ENCODE results near the gene ACTN2.

ACTN2 gene

DNA sequence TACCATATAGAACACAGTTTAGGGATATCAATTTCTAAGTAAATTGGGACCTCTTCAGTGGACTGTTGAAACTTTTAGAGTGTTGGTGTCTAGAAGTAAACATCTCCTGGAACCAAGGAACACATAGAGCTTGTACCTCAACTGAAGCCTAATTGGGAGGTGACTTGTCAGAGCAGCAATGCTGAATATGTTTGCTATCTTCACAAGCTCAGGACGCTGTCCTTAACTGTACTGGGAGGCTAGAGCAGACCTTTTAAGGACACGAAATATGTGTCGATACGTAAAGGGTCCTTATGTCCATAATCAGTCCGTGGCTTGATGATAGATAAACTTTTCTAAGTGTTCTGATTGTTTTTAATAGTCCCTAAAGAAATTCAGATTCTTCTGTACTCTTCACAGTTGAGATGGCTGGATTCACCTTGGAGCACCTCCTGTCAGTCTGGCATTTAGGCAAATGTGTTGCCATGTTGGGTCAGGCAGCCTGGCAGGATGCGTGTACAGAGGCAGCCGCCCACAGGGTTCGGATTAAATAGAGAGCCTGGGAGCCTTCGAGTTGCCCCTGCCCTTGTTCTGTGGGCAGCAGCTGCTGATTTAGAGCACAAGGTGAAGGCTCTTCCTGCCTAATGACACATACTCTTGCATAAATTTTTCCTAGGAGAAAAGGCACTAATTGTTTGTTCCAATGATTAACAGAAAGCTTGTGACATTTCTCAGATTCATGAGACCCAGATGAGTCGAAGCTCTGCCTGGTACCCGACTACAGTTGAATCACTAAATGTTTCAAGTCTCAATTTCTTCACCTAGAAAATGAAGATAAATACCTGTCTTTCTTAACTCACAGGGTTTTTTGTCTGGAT lies 3.6 kb downstream of the ACTN2 start:
- Histone ChIP-seq H3K27ac (no peak overlapping the region), H3K9ac (no peak overlapping the region), H3K9me3 (peaks cover 15% of the 10 kb centered on the region), H3K4me2 (no peak overlapping the region), H3K36me3 (no peaks in the 10 kb centered on the region), H3K4me3 (no peak overlapping the region), H4K20me1 (no peaks in the 10 kb centered on the region), H3K27me3 (no peaks in the 10 kb centered on the region), H3K4me1 (no peaks in the 10 kb centered on the region)
- no peak for TF ChIP-seq Cebpa-rat (IDR thresholded peaks at IDR 0.05)

DNA sequence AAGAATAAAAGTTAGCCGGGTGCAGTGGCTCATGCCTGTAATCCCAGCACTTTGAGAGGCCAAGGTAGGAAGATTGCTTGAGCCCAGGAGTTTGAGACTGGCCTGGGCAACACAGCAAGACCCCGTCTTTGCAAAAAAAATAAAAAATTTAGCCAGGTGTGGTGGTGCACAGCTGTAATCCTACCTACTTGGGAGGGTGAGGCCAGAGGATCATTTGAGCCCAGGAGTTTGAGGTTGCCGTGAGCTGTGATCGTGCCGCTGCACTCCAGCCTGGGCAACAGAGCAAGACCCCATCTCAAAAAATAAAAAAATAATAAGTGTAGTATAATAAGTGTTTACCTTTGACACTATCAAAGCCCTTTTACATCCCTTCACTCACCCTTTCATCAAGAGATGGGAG lies 5.0 kb downstream of the ACTN2 start:
- no peaks in the 10 kb centered on the region for H3K27me3 ChIP-seq

DNA sequence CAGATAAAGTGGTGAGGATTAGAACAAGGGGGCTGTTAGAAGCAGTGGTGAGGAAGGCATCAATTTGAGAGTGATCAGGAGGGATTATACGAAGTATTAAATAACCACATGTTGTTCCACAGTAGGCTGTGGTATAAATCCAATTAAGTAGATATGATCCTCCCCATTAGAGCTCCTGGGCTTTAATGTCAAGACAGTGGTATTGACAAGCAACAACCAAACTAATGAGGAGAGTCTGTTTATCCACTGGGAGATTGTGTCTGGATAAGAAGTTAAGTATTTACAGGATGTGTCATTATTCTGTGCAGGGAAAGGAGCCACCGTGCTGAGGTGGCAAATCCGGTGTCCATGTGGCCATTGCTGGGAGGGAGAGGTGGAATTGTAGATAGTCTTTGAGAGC lies 5.8 kb downstream of the ACTN2 start:
- Histone ChIP-seq H3K4me2 (no peak overlapping the region), H3K4me1 (no peaks in the 10 kb centered on the region), H3K27ac (no peak overlapping the region), H3K9me3 (peaks cover under 1% of the 10 kb centered on the region; the same call in 1 of the 2 replicates), H3K4me3 (no peak overlapping the region), H4K20me1 (no peaks in the 10 kb centered on the region), H3K27me3 (no peaks in the 10 kb centered on the region), H3K9ac (no peak overlapping the region), H3K36me3 (no peaks in the 10 kb centered on the region)
- TF ChIP-seq Cebpa-rat (IDR thresholded peaks at IDR 0.05), result no peak

More for the DNA sequence above, 5.0 kb downstream of the ACTN2 start:
- H3K4me2 ChIP-seq, result no peak overlapping the region
- no peaks in the 10 kb centered on the region for H3K4me1 ChIP-seq
- no peak overlapping the region for H3K27ac ChIP-seq
- no peaks in the 10 kb centered on the region for H3K36me3 ChIP-seq
- peaks cover 9% of the 10 kb centered on the region for H3K9me3 ChIP-seq
- no peak for TF ChIP-seq Cebpa-rat (IDR thresholded peaks at IDR 0.05)
- H4K20me1 ChIP-seq, result no peaks in the 10 kb centered on the region
- no peak overlapping the region for H3K9ac ChIP-seq
- H3K4me3 ChIP-seq, result no peak overlapping the region

DNA sequence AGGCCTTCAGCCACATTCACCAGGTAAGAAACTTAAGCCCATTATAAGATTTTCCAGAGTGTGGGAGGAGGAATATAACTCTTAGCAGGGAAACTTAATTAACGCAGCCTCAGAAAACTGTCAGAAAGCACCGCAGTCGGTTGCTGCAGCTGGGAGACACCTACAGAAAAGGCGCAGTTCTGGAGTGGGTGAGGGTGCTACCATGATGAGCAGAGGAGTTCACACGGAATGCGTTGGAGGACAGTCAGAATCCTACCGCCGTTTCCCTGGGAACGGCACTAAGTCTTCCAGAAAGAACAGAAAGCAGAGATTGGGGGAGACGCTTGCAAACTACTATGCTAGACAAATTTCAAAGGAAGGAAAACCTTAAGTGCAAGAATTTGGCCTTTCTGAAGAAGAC lies 6.4 kb downstream of the ACTN2 start:
- Histone ChIP-seq H4K20me1 (no peaks in the 10 kb centered on the region), H3K4me3 (no peak overlapping the region), H3K4me1 (no peaks in the 10 kb centered on the region), H3K27ac (no peak overlapping the region), H3K36me3 (no peaks in the 10 kb centered on the region), H3K9me3 (no peaks in the 10 kb centered on the region), H3K9ac (no peak overlapping the region), H3K4me2 (no peak overlapping the region), H3K27me3 (no peaks in the 10 kb centered on the region)
- no peak for TF ChIP-seq Cebpa-rat (IDR thresholded peaks at IDR 0.05)

DNA sequence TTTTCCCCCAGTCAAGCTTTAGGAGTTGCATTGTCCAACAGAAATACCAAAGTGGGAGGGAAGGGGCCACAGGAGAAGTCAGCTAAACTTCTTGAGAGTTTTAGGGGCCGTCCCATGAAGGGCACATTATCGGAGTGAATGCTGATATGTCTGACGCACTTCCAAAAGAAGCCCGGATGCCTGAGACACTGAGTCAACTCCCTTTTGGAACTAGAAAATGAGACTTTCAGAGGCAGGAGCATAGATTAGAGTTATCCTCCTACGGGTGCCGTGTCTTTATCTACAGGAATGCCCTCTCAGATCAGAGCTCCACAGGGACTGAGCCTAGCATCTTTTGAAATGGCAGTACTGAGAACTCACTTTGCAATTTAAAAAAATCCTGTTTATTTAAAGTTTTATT lies 13.1 kb downstream of the ACTN2 start:
- no peaks in the 10 kb centered on the region for H3K4me1 ChIP-seq

DNA sequence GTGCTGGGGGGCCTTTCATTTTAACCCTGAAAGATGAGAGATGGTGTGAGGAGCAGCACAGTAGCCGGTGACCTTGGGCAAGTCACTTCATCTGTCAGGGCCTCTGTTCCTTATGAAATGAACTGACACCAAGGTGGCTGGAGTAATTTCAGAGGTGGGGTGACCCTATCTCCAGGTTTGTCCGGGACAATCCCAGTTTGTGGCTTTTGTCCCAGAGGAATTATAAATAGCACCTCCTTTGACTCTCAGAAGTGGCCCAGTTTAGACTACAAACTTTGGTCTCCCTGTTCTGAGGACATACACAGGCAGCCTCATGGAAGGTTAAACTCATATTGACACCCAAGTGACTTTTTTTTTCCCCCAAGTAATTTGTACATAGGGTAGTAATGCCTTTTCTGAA lies 14.6 kb downstream of the ACTN2 start:
- no peaks in the 10 kb centered on the region for H4K20me1 ChIP-seq
- no peaks in the 10 kb centered on the region for H3K9me3 ChIP-seq
- no peak overlapping the region for H3K9ac ChIP-seq
- no peak overlapping the region for H3K4me3 ChIP-seq
- H3K36me3 ChIP-seq, result no peaks in the 10 kb centered on the region
- H3K27ac ChIP-seq, result no peak overlapping the region
- no peaks in the 10 kb centered on the region for H3K27me3 ChIP-seq
- no peak overlapping the region for H3K4me2 ChIP-seq
- no peak for TF ChIP-seq Cebpa-rat (IDR thresholded peaks at IDR 0.05)
- H3K4me1 ChIP-seq, result no peaks in the 10 kb centered on the region

More for the DNA sequence above, 13.1 kb downstream of the ACTN2 start:
- Histone ChIP-seq H3K27me3 (no peaks in the 10 kb centered on the region), H4K20me1 (no peaks in the 10 kb centered on the region), H3K36me3 (no peaks in the 10 kb centered on the region), H3K27ac (no peak overlapping the region), H3K4me2 (no peak overlapping the region), H3K9ac (no peak overlapping the region), H3K4me3 (no peak overlapping the region), H3K9me3 (no peaks in the 10 kb centered on the region)
- TF ChIP-seq Cebpa-rat (IDR thresholded peaks at IDR 0.05), result no peak

DNA sequence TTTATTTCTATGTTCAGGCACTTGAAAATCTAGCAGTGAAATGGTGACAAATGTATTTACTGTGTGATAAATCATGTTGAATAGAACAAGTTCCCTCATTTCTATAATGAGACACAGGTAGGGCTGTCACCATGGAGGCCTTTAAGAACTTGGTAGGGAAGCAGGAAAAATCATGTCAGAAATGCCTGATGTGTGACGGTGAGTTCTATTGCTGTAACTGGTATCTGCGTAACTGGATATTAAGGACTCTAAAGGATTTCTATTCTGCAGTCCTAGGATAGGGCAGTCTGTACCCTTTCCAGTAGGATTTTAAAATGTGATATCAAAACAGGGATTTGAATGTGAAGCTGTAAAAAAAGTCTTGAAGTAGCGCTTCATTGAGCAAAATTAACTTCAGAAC lies 15.5 kb downstream of the ACTN2 start:
- Histone ChIP-seq H3K36me3 (no peaks in the 10 kb centered on the region), H3K4me1 (no peaks in the 10 kb centered on the region), H3K27ac (no peak overlapping the region), H3K27me3 (no peaks in the 10 kb centered on the region), H3K4me2 (no peak overlapping the region), H3K9ac (no peak overlapping the region), H4K20me1 (no peaks in the 10 kb centered on the region), H3K4me3 (no peak overlapping the region), H3K9me3 (no peaks in the 10 kb centered on the region)
- TF ChIP-seq Cebpa-rat (IDR thresholded peaks at IDR 0.05), result no peak

DNA sequence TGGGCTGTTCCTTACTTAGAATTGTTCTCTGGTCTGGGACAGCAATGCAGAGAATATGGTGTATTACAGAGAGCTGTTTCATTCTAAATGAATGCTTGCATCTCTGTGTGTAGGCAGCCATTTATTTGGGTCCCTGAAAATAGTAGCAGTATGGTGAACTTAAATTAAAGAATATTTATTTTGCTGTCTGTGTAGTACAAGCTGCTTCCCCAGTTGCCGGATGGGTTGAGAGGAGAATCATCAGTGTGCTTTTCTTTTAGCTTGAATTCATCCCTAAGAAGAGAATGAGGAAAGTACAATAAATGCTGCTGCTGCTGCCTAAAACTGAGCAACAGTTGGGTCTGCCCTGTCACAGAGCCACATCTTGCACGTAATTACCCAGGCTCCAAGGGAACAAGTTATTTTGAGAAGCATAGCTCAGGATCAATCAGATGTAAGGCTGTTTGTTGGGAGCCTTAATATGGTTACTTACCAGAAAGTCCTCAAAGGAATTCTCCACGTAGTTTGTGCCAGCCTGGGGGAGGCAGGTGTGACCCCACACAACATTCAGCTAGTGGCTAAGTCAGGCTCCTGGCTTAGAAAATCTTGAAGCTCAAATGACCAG lies 16.6 kb downstream of the ACTN2 start:
- H3K27ac ChIP-seq, result no peak overlapping the region
- H3K4me3 ChIP-seq, result no peak overlapping the region
- no peaks in the 10 kb centered on the region for H4K20me1 ChIP-seq

DNA sequence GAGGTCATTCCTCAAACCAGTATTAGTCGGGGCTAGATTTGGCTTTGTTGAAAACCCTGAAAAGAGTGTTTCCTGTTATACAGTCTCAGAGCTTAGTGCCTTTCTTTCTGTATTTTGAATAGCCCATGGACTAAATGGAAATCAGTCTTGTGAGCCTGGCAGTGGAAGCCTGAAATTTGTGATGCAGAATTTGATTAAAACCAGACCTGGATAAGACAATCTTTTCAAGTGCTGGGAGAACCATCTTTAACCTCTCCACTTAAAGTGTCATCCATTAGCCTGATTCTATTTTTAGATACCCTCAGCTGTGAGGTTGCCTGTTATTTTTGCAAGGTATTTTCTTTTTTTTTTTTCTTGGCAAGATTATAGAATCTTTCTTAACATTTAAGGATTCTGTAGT lies 19.5 kb downstream of the ACTN2 start:
- Histone ChIP-seq H3K4me1 (no peaks in the 10 kb centered on the region), H3K36me3 (no peaks in the 10 kb centered on the region)

More for the DNA sequence above, 16.6 kb downstream of the ACTN2 start:
- Histone ChIP-seq H3K36me3 (no peaks in the 10 kb centered on the region), H3K4me2 (no peak overlapping the region), H3K27me3 (no peaks in the 10 kb centered on the region), H3K4me1 (no peaks in the 10 kb centered on the region), H3K9me3 (no peaks in the 10 kb centered on the region), H3K9ac (no peak overlapping the region)
- TF ChIP-seq Cebpa-rat (IDR thresholded peaks at IDR 0.05), result no peak

DNA sequence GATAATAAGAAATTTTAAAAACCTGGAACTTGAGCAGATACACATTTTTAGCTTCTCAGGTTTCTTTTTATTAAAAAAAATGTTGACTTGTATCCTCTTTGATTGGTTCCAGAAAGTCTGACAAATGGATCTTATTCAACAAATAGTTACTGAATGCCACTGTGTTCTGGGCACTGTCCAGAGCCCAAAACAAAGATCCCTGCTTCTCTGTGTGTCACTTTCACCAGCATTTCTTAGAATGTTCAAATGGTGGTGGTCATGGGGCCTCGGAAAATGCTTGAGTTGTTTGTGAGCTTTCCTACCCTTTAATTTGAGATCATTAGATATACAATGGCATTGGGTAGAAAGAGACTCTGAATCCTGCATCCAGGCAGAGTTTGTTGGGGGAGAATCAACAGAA lies 19.9 kb downstream of the ACTN2 start:
- H3K27me3 ChIP-seq, result no peaks in the 10 kb centered on the region
- H3K9me3 ChIP-seq, result no peaks in the 10 kb centered on the region
- no peak overlapping the region for H3K4me3 ChIP-seq
- no peak for TF ChIP-seq Cebpa-rat (IDR thresholded peaks at IDR 0.05)
- H3K9ac ChIP-seq, result no peak overlapping the region
- no peak overlapping the region for H3K27ac ChIP-seq
- no peaks in the 10 kb centered on the region for H4K20me1 ChIP-seq
- no peaks in the 10 kb centered on the region for H3K4me1 ChIP-seq
- H3K36me3 ChIP-seq, result no peaks in the 10 kb centered on the region
- H3K4me2 ChIP-seq, result no peak overlapping the region

More for the DNA sequence above, 19.5 kb downstream of the ACTN2 start:
- Histone ChIP-seq H3K4me2 (no peak overlapping the region), H3K4me3 (no peak overlapping the region), H4K20me1 (no peaks in the 10 kb centered on the region), H3K9me3 (no peaks in the 10 kb centered on the region), H3K27ac (no peak overlapping the region), H3K27me3 (no peaks in the 10 kb centered on the region), H3K9ac (no peak overlapping the region)
- TF ChIP-seq Cebpa-rat (IDR thresholded peaks at IDR 0.05), result no peak

Measured in BLaER1 (cell line).